Endothelial cell of umbilical vein (primary cell): Measurements from ENCODE around the gene RASGRF2.

ENCODE experiments used
- EZH2 ChIP-seq: IDR thresholded peaks from 2 replicates; pipeline ENCODE4 v1.6.1; 2012; ENCODE audit warnings: borderline replicate concordance, low read depth, mild to moderate bottlenecking, moderate library complexity, low read length, inconsistent platforms; ENCODE audit not compliant: severe bottlenecking
- MYC ChIP-seq: IDR thresholded peaks from one replicate; pipeline ENCODE4 v1.6.1; 2011; ENCODE audit warnings: mild to moderate bottlenecking, low read depth, low read length
- POLR2A ChIP-seq: IDR thresholded peaks from 2 replicates; pipeline ENCODE4 v1.6.1; 2012; ENCODE audit warnings: low read depth, mild to moderate bottlenecking, control low read depth, low read length
- TF ChIP-seq, protein P1 (sequence below), 2 donors: IDR thresholded peaks; 1 replicate in 1 of 2; 2 replicates in 1 of 2; pipeline ENCODE4 v1.5.1; 2011; ENCODE audit warnings: low read length in 2 of 2, mild to moderate bottlenecking in 2 of 2, moderate library complexity in 2 of 2, control low read depth in 1 of 2, inconsistent platforms in 1 of 2, low read depth in 1 of 2; ENCODE audit not compliant: insufficient read depth in 1 of 2; ENCODE audit errors: extremely low read depth in 1 of 2
- TF ChIP-seq, protein P2 (sequence below): IDR thresholded peaks from 2 replicates; pipeline ENCODE4 v1.6.1; 2011; ENCODE audit not compliant: insufficient read depth, insufficient read length

DNA sequence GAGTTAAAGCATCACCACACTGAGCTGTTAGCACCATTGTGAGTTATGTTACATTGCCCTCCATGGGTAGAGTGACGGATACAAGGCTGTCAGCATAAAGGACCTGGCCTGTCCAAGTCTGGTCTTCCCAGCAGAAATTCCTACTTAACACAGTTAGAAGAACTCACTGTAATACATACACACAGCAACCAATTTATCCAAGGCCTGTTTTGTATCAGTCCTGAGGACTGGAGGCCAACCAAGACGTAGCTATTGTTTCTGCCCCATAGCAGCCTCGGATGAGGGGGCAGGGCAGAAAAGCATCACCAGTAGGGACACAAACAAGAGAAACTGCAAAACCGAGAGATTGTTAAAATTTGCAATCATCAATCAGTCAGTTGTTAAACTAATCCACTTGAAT is 206.9 kb downstream of the RASGRF2 start:
- TF ChIP-seq, protein P1, sequence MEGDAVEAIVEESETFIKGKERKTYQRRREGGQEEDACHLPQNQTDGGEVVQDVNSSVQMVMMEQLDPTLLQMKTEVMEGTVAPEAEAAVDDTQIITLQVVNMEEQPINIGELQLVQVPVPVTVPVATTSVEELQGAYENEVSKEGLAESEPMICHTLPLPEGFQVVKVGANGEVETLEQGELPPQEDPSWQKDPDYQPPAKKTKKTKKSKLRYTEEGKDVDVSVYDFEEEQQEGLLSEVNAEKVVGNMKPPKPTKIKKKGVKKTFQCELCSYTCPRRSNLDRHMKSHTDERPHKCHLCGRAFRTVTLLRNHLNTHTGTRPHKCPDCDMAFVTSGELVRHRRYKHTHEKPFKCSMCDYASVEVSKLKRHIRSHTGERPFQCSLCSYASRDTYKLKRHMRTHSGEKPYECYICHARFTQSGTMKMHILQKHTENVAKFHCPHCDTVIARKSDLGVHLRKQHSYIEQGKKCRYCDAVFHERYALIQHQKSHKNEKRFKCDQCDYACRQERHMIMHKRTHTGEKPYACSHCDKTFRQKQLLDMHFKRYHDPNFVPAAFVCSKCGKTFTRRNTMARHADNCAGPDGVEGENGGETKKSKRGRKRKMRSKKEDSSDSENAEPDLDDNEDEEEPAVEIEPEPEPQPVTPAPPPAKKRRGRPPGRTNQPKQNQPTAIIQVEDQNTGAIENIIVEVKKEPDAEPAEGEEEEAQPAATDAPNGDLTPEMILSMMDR (IDR thresholded peaks at IDR 0.05; ENCODE audit: extremely low read depth in 1 of 2, insufficient read depth in 1 of 2, low read depth in 1 of 2, low read length in 2 of 2): no peak
- TF ChIP-seq EZH2: no peak
- no peak for TF ChIP-seq POLR2A
- no peak for TF ChIP-seq MYC
- TF ChIP-seq, protein P2, sequence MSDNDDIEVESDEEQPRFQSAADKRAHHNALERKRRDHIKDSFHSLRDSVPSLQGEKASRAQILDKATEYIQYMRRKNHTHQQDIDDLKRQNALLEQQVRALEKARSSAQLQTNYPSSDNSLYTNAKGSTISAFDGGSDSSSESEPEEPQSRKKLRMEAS: no peak
